Transverse colon (tissue), 4 donors: Measurements from ENCODE around the gene DHH.
A peak's percentile ranks its signal among the peaks of the same experiment; 100 is the strongest.

ENCODE experiments used
- CTCF ChIP-seq, 5 experiments: fragments of 200-600 bp in 3 of 5; fragments of 450-650 bp in 2 of 5; sonication (generic) in 3 of 5; IDR thresholded peaks; 1 replicate in 2 of 5; 2 replicates in 3 of 5; pipeline ENCODE4 v1.5.1; 2016 to 2017; ENCODE audit warnings: antibody characterized with exemption in 5 of 5, inconsistent platforms in 3 of 5, mild to moderate bottlenecking in 2 of 5, moderate library complexity in 1 of 5
- EP300 ChIP-seq: sonication (generic); formaldehyde crosslinking; IDR thresholded peaks from one replicate; pipeline ENCODE4 v1.6.1; 2017; ENCODE audit warnings: antibody characterized with exemption, low read depth
- POLR2A ChIP-seq: fragments of 450-650 bp; IDR thresholded peaks from one replicate; pipeline ENCODE4 v1.6.1; 2016; ENCODE audit warnings: antibody characterized with exemption, mild to moderate bottlenecking, moderate library complexity
- POLR2AphosphoS5 ChIP-seq, 3 donors: sonication (generic); formaldehyde crosslinking; IDR thresholded peaks; one replicate each; pipeline ENCODE4 v1.6.1; 2016; ENCODE audit warnings: antibody characterized with exemption in 3 of 3

- TF ChIP-seq CTCF (IDR thresholded peaks at IDR 0.05) (peak; percentile 65 to 84 (median 75)), POLR2AphosphoS5 (IDR thresholded peaks at IDR 0.05) (no peak), EP300 (no peak), POLR2A (no peak)
These were observed 3.4 kb upstream of the DHH start for GRCh38 chr12:49098035-49098451.
